ENCODE results near the gene EMC6.

The EMC6 gene

GRCh38 chr17:3656353-3656752, 12.3 kb upstream of the EMC6 start:
- no peak for DNase-seq (ENCODE audit: low read depth)

GRCh38 chr17:3656755-3657587, 11.6 kb upstream of the EMC6 start:
- DNase-seq (ENCODE audit: low read depth): no peak

- DNase-seq (ENCODE audit: low read depth): no peak
These were observed 11.1 kb upstream of the EMC6 start for GRCh38 chr17:3657588-3657869.

- no peak for DNase-seq (ENCODE audit: low read depth)
These were observed 10.5 kb upstream of the EMC6 start for GRCh38 chr17:3657874-3658783.

GRCh38 chr17:3658784-3659449, 9.7 kb upstream of the EMC6 start:
- DNase-seq (ENCODE audit: low read depth): no peak

GRCh38 chr17:3659541-3660111, 9.0 kb upstream of the EMC6 start:
- peak; percentile 44 for DNase-seq (ENCODE audit: low read depth)

GRCh38 chr17:3660311-3660891, 8.2 kb upstream of the EMC6 start:
- no peak for DNase-seq (ENCODE audit: low read depth)

GRCh38 chr17:3663102-3664011, 5.3 kb upstream of the EMC6 start:
- DNase-seq (ENCODE audit: low read depth): no peak

- no peak for DNase-seq (ENCODE audit: low read depth)
These were observed 2.8 kb upstream of the EMC6 start for GRCh38 chr17:3665834-3666233.

- no peak for DNase-seq (ENCODE audit: low read depth)
These were observed 2.1 kb upstream of the EMC6 start for GRCh38 chr17:3666516-3666915.

GRCh38 chr17:3667366-3668278, 990 bp upstream of the EMC6 start:
- DNase-seq (ENCODE audit: low read depth): peak; percentile 60

GRCh38 chr17:3669085-3669347, 404 bp downstream of the EMC6 start:
- DNase-seq (ENCODE audit: low read depth): no peak

- DNase-seq (ENCODE audit: low read depth): no peak
These were observed 936 bp downstream of the EMC6 start for GRCh38 chr17:3669548-3669947.

GRCh38 chr17:3672571-3672970, 4.0 kb downstream of the EMC6 start:
- no peak for DNase-seq (ENCODE audit: low read depth)

GRCh38 chr17:3675886-3676285, 7.3 kb downstream of the EMC6 start:
- no peak for DNase-seq (ENCODE audit: low read depth)

GRCh38 chr17:3678095-3678820, 9.6 kb downstream of the EMC6 start:
- no peak for DNase-seq (ENCODE audit: low read depth)

- no peak for DNase-seq (ENCODE audit: low read depth)
These were observed 10.4 kb downstream of the EMC6 start for GRCh38 chr17:3678821-3679530.

- DNase-seq (ENCODE audit: low read depth): no peak
These were observed 11.0 kb downstream of the EMC6 start for GRCh38 chr17:3679531-3680126.
